Skin epidermis (tissue), 12 donors: ENCODE measurements around the gene SP110.
"Not testable (repeated sequence)": the region's sequence is repeated elsewhere in the genome, so short reads cannot be mapped to it uniquely, and the experiment has no call there.

Experiments
- H3K27ac ChIP-seq, 21 experiments: fragments of 200-600 bp; sonication (generic) in 11 of 21; one replicate each; pipeline ENCODE4 v1.5.0; 2020; ENCODE audit warnings: mild to moderate bottlenecking in 3 of 21, inconsistent platforms in 2 of 21, moderate library complexity in 2 of 21
- H3K4me3 ChIP-seq, 7 experiments: fragments of 200-600 bp; sonication (generic) in 2 of 7; one replicate each; pipeline ENCODE4 v1.5.0; 2020; ENCODE audit warnings: inconsistent platforms in 2 of 7, mild to moderate bottlenecking in 2 of 7, moderate library complexity in 1 of 7

Gene SP110

DNA sequence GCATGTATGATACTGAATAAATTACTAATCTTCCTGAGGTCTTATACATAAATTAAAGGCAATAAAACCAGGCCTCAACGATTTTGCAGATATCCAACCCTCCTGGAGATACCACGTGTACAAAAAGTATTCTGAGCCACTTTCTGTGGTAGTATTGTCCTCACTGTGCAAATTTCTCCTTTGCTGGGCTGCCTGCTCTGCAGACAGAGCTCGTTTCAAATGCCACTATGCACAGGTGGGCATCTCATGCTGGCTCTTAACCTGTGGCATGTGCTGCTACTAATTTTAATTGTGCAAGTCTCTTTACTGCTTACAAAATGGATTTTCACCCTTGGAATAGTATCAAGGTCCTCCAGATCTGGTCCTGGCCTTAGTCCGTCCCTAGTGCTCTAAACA, 84.7 kb downstream of the SP110 start:
- Histone ChIP-seq H3K4me3 (no peak overlapping the region), H3K27ac (peak overlapping the region in 1 of 21 experiments; percentile 33)

GRCh38 chr2:230134496-230135129, 85.2 kb downstream of the SP110 start:
- Histone ChIP-seq H3K27ac (peak overlapping the region in 3 of 21 experiments; percentile 22 to 36 (median 33)), H3K4me3 (no peak overlapping the region)

DNA sequence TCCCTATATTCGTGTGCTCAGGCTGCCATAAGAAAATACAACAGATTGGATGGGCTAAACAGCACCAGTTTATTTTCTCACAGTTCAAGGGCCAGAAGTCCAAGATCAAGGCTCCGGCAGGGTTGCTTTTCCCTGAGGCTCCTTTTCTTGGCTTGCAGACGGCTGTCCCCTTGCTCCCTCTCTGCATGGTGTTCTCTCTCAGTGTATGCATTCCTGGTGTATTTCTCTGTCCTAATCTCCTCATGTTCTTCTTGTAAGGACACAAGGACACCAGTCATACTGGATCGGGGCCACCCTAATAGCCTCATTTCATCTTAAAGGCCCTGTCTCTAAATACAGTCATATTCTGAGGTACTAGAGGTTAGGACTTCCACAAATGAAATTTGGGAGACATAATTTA, 88.4 kb downstream of the SP110 start:
- Histone ChIP-seq H3K4me3 (no peak overlapping the region), H3K27ac (peak overlapping the region in 18 of 21 experiments; percentile 5 to 82 (median 55))

DNA sequence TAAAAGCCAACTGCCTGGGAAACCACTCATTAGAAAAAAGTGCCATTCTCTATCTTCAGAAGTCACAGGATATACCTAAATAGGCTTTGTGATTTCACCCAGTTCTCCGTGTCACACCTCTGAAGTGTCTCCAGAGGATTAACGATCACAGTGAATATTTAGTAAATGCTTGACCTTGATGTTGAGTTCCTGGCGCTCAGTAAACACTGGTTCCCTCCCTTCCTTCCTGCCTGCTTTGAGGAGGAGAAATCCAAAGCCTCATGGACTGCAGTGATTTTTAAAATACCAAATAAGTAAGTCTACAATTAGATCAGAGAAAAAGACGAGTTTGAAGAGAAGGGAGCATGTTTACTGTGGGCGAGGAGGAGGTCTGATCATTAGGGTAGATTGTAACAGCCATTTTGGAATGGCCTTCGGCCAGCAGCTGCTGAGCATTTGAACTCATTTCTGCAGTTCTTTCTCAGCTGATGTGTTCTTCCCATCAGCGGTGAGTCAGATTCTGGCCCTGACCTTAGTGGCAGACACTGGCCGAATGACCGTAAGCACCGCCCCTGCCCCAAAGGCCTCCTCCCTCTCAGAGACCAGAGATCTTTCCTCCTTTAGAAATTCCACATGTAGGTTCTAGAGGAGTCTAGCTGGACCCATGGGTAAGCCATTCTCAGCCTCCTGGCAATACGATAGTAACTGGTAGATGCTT, 89.0 kb downstream of the SP110 start:
- Histone ChIP-seq H3K4me3 (no peak overlapping the region), H3K27ac (peak overlapping the region in 17 of 21 experiments; percentile 5 to 82 (median 56))

GRCh38 chr2:230129343-230129742, 90.4 kb downstream of the SP110 start:
- no peak overlapping the region for H3K4me3 ChIP-seq
- H3K27ac ChIP-seq, result peak overlapping the region in 17 of 21 experiments; percentile 10 to 81 (median 60)

GRCh38 chr2:230128623-230129342, 91.0 kb downstream of the SP110 start:
- peak overlapping the region in 1 of 7 experiments; percentile 2 for H3K4me3 ChIP-seq
- H3K27ac ChIP-seq, result peak overlapping the region in 17 of 21 experiments; percentile 10 to 81 (median 60)

DNA sequence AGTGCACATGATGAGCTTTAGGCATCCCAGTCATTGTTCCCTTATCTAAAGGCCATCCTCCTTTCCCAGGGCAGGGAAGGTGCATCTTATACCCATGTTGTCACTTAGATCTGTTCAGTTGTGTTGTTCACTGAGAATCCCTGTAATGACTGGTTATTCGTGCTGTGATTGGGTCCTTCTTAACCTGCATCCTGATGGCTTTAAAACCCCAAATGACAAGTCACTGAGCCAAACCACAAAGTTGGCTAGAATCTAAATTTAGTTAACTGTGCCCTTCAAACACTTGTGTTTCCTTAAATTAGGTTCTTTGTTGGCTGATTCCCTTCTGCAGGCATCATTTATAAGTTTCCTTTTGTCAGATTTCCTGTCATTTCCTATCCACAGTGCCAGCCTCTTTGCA, 92.6 kb downstream of the SP110 start:
- Histone ChIP-seq H3K4me3 (no peak overlapping the region), H3K27ac (peak overlapping the region in 2 of 21 experiments; percentile 12 to 34)

GRCh38 chr2:230124757-230125431, 94.9 kb downstream of the SP110 start:
- H3K27ac ChIP-seq, result peak overlapping the region in 2 of 21 experiments; percentile 2 to 3
- H3K4me3 ChIP-seq, result no peak overlapping the region

DNA sequence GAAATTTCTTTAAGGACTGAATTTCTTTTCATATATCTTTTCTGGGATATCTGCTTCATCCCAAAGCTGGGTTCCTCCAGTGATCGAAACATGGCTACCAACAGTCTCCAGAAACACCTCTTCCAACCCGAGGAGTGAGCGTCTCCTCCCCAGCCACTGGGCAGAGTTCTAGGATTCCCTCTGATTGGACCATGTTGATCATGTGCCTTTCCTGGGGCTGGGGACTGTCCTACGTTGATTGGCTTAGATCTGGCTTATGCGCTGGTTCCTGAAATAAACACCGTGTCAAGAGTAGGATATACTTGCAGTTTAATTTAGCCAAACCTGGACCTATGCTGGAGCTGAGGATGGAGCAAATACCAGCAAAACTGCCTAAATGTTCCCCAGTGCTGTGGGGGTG, 95.5 kb downstream of the SP110 start:
- H3K27ac ChIP-seq, result peak overlapping the region in 1 of 21 experiments; percentile 2
- H3K4me3 ChIP-seq, result no peak overlapping the region

DNA sequence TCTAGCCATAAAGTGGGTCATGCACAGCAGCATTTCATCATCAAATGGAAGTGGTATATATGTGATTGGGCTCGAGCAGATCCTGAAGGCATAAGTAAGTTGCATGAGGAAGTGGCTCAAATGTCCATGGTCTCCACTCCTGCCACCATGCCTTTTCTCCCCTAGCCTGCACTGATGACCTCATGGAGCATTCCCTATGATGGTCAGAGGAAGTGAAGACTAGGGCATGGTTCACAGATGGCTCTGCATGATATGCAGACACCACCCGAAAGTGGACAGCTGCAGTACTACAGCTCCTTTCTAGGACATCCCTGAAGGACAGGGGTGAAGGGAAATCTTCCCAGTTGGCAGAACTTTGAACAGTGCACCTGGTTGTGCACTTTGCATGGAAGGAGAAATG, 99.4 kb downstream of the SP110 start:
- not testable (repeated sequence) for H3K27ac ChIP-seq

DNA sequence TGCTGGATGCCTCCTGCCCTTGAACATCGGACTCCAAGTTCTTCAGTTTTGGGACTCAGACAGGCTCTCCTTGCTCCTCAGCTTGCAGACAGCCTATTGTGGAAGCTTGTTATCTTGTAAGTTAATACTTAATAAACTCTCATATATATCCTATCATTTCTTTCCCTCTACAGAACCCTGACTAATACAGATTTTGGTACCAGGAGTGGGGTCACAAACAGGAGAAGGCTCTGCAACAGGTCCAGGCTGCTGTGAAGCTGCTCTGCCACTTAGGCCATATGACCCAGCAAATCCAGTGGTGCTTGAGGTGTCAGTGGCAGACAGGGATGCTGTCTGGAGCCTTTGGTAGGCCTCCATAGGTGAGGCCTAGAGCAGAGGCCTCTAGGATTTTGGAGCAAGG, 100.0 kb downstream of the SP110 start:
- not testable (repeated sequence) for H3K27ac ChIP-seq, H3K4me3 ChIP-seq

More for the DNA sequence above, 99.4 kb downstream of the SP110 start:
- not testable (repeated sequence) for H3K4me3 ChIP-seq
